Activated T-helper 17 cell treated with anti-CD3 and anti-CD28 coated beads, Interleukin-2, amount 50 U/mL, for 72 hours (primary cell): ENCODE measurements around the gene RALGPS1. TPM values are rescaled to one million over a fixed set of nuclear protein-coding genes. Genes with fewer than 3 reads are reported as not detected.

ENCODE experiments used
- ATAC-seq: fragments of 150-1000 bp; cut with Tn5 transposase; replicated peaks from 2 replicates; pipeline ENCODE4 v1.10.0; 2021; ENCODE audit warnings: mild to moderate bottlenecking, moderate library complexity
- H3K27ac Mint-ChIP-seq: one replicate; pipeline ENCODE4 v1.8.0; 2022; ENCODE audit warnings: mixed read lengths
- H3K27me3 Mint-ChIP-seq: one replicate; pipeline ENCODE4 v1.8.0; 2022; ENCODE audit warnings: mixed read lengths
- H3K36me3 Mint-ChIP-seq: one replicate; pipeline ENCODE4 v1.8.0; 2022; ENCODE audit warnings: low read depth, mild to moderate bottlenecking, mixed read lengths
- H3K4me1 Mint-ChIP-seq: one replicate; pipeline ENCODE4 v1.8.0; 2022; ENCODE audit warnings: mixed read lengths
- H3K4me3 Mint-ChIP-seq: one replicate; pipeline ENCODE4 v1.8.0; 2022; ENCODE audit warnings: mild to moderate bottlenecking, mixed read lengths
- H3K9me3 Mint-ChIP-seq: one replicate; pipeline ENCODE4 v1.8.0; 2022; ENCODE audit warnings: mixed read lengths
- total RNA-seq, 2 donors: library from RNA; stranded (reverse); gene quantifications; one replicate each; pipeline ENCODE4 v1.2.3, GENCODE V29; 2022

Gene RALGPS1
- total RNA-seq, 2 donors from 2014 or later = 2.3 to 3.4 TPM

GRCh38 chr9:127064335-127064734 lies 149.8 kb downstream of the RALGPS1 start:
- H3K9me3 Mint-ChIP-seq = no peaks in the 10 kb centered on the region
- no peak overlapping the region for H3K27ac Mint-ChIP-seq
- peaks cover 5% of the 10 kb centered on the region for H3K4me1 Mint-ChIP-seq
- no peak for ATAC-seq
- no peaks in the 10 kb centered on the region for H3K27me3 Mint-ChIP-seq
- H3K36me3 Mint-ChIP-seq = no peaks in the 10 kb centered on the region
- H3K4me3 Mint-ChIP-seq = no peak overlapping the region

GRCh38 chr9:127065592-127065991 lies 151.0 kb downstream of the RALGPS1 start:
- Mint-ChIP-seq H3K4me3 (no peak overlapping the region), H3K9me3 (no peaks in the 10 kb centered on the region)
- no peak for ATAC-seq

GRCh38 chr9:127066060-127066850 lies 151.7 kb downstream of the RALGPS1 start:
- ATAC-seq = no peak
- Mint-ChIP-seq H3K4me1 (no peaks in the 10 kb centered on the region), H3K27ac (no peak overlapping the region), H3K9me3 (no peaks in the 10 kb centered on the region), H3K4me3 (no peak overlapping the region), H3K36me3 (peaks cover 3% of the 10 kb centered on the region), H3K27me3 (no peaks in the 10 kb centered on the region)

More at GRCh38 chr9:127065592-127065991, 151.0 kb downstream of the RALGPS1 start:
- H3K27ac Mint-ChIP-seq = no peak overlapping the region
- no peaks in the 10 kb centered on the region for H3K27me3 Mint-ChIP-seq
- H3K36me3 Mint-ChIP-seq = no peaks in the 10 kb centered on the region
- no peaks in the 10 kb centered on the region for H3K4me1 Mint-ChIP-seq

- Mint-ChIP-seq H3K4me1 (no peaks in the 10 kb centered on the region), H3K36me3 (peaks cover 6% of the 10 kb centered on the region)
Observed at GRCh38 chr9:127066851-127067136, 152.2 kb downstream of the RALGPS1 start.

GRCh38 chr9:127067603-127068220 lies 153.1 kb downstream of the RALGPS1 start:
- H3K9me3 Mint-ChIP-seq = no peaks in the 10 kb centered on the region
- H3K4me1 Mint-ChIP-seq = no peaks in the 10 kb centered on the region
- no peak overlapping the region for H3K4me3 Mint-ChIP-seq
- peaks cover 6% of the 10 kb centered on the region for H3K36me3 Mint-ChIP-seq
- no peak overlapping the region for H3K27ac Mint-ChIP-seq
- no peaks in the 10 kb centered on the region for H3K27me3 Mint-ChIP-seq
- no peak for ATAC-seq

More at GRCh38 chr9:127066851-127067136, 152.2 kb downstream of the RALGPS1 start:
- no peaks in the 10 kb centered on the region for H3K27me3 Mint-ChIP-seq
- no peak for ATAC-seq
- no peaks in the 10 kb centered on the region for H3K9me3 Mint-ChIP-seq
- no peak overlapping the region for H3K27ac Mint-ChIP-seq
- H3K4me3 Mint-ChIP-seq = no peak overlapping the region

- Mint-ChIP-seq H3K9me3 (no peaks in the 10 kb centered on the region), H3K27me3 (no peaks in the 10 kb centered on the region), H3K4me1 (no peaks in the 10 kb centered on the region), H3K27ac (no peak overlapping the region), H3K36me3 (peaks cover 6% of the 10 kb centered on the region), H3K4me3 (no peak overlapping the region)
- no peak for ATAC-seq
Observed at GRCh38 chr9:127074561-127075548, 160.3 kb downstream of the RALGPS1 start.

GRCh38 chr9:127075624-127076372 lies 161.2 kb downstream of the RALGPS1 start:
- no peaks in the 10 kb centered on the region for H3K9me3 Mint-ChIP-seq
- H3K36me3 Mint-ChIP-seq = peaks cover 6% of the 10 kb centered on the region
- no peak for ATAC-seq
- H3K27ac Mint-ChIP-seq = no peak overlapping the region
- no peaks in the 10 kb centered on the region for H3K4me1 Mint-ChIP-seq
- no peaks in the 10 kb centered on the region for H3K27me3 Mint-ChIP-seq
- H3K4me3 Mint-ChIP-seq = no peak overlapping the region

- Mint-ChIP-seq H3K27ac (no peak overlapping the region), H3K36me3 (no peaks in the 10 kb centered on the region), H3K27me3 (no peaks in the 10 kb centered on the region)
Observed at GRCh38 chr9:127076860-127077643, 162.5 kb downstream of the RALGPS1 start.

GRCh38 chr9:127077644-127077946 lies 163.0 kb downstream of the RALGPS1 start:
- ATAC-seq = no peak
- no peak overlapping the region for H3K4me3 Mint-ChIP-seq
- H3K36me3 Mint-ChIP-seq = no peaks in the 10 kb centered on the region
- no peak overlapping the region for H3K27ac Mint-ChIP-seq
- no peaks in the 10 kb centered on the region for H3K4me1 Mint-ChIP-seq
- no peaks in the 10 kb centered on the region for H3K9me3 Mint-ChIP-seq
- no peaks in the 10 kb centered on the region for H3K27me3 Mint-ChIP-seq

More at GRCh38 chr9:127076860-127077643, 162.5 kb downstream of the RALGPS1 start:
- no peaks in the 10 kb centered on the region for H3K4me1 Mint-ChIP-seq
- ATAC-seq = no peak
- no peak overlapping the region for H3K4me3 Mint-ChIP-seq
- H3K9me3 Mint-ChIP-seq = no peaks in the 10 kb centered on the region

- ATAC-seq = no peak
- Mint-ChIP-seq H3K4me1 (no peaks in the 10 kb centered on the region), H3K27me3 (no peaks in the 10 kb centered on the region)
Observed at GRCh38 chr9:127078336-127078735, 163.8 kb downstream of the RALGPS1 start.

GRCh38 chr9:127078988-127079387 lies 164.4 kb downstream of the RALGPS1 start:
- H3K36me3 Mint-ChIP-seq = no peaks in the 10 kb centered on the region
- H3K27ac Mint-ChIP-seq = no peak overlapping the region
- no peaks in the 10 kb centered on the region for H3K4me1 Mint-ChIP-seq
- no peaks in the 10 kb centered on the region for H3K9me3 Mint-ChIP-seq
- no peak overlapping the region for H3K4me3 Mint-ChIP-seq
- ATAC-seq = no peak
- H3K27me3 Mint-ChIP-seq = no peaks in the 10 kb centered on the region

More at GRCh38 chr9:127078336-127078735, 163.8 kb downstream of the RALGPS1 start:
- Mint-ChIP-seq H3K4me3 (no peak overlapping the region), H3K36me3 (no peaks in the 10 kb centered on the region), H3K9me3 (no peaks in the 10 kb centered on the region), H3K27ac (no peak overlapping the region)

GRCh38 chr9:127079446-127080140 lies 165.0 kb downstream of the RALGPS1 start:
- Mint-ChIP-seq H3K9me3 (no peaks in the 10 kb centered on the region), H3K4me1 (peaks cover 2% of the 10 kb centered on the region), H3K4me3 (no peak overlapping the region), H3K27me3 (no peaks in the 10 kb centered on the region), H3K36me3 (no peaks in the 10 kb centered on the region), H3K27ac (no peak overlapping the region)
- no peak for ATAC-seq
